ENCODE data around the gene VPREB3.
"Not testable (repeated sequence)": the region's sequence is repeated elsewhere in the genome, so short reads cannot be mapped to it uniquely, and the experiment has no call there.

The VPREB3 gene

GRCh38 chr22:23737696-23738095, 16.5 kb downstream of the VPREB3 start:
- TF ChIP-seq CTCF (IDR thresholded peaks at IDR 0.05; ENCODE audit: insufficient read depth, missing control alignments), result no peak
- DNase-seq (ENCODE audit: insufficient read length, low spot score), result no peak
- no peak for FAIRE-seq

GRCh38 chr22:23728108-23728507, 26.1 kb downstream of the VPREB3 start:
- not testable (repeated sequence) for DNase-seq (ENCODE audit: insufficient read length, low spot score); FAIRE-seq

GRCh38 chr22:23722724-23723123, 31.5 kb downstream of the VPREB3 start:
- TF ChIP-seq CTCF (IDR thresholded peaks at IDR 0.05; ENCODE audit: insufficient read depth, missing control alignments), result no peak
- no peak for FAIRE-seq
- DNase-seq (ENCODE audit: insufficient read length, low spot score), result no peak

GRCh38 chr22:23722160-23722559, 32.1 kb downstream of the VPREB3 start:
- no peak for TF ChIP-seq CTCF (IDR thresholded peaks at IDR 0.05; ENCODE audit: insufficient read depth, missing control alignments)
- no peak for FAIRE-seq
- no peak for DNase-seq (ENCODE audit: insufficient read length, low spot score)

- TF ChIP-seq CTCF (IDR thresholded peaks at IDR 0.05; ENCODE audit: insufficient read depth, missing control alignments), result no peak
- DNase-seq (ENCODE audit: insufficient read length, low spot score), result no peak
- FAIRE-seq, result no peak
These were observed 33.4 kb downstream of the VPREB3 start for GRCh38 chr22:23720855-23721254.

- FAIRE-seq (no peak), DNase-seq (ENCODE audit: insufficient read length, low spot score) (no peak)
- TF ChIP-seq CTCF (IDR thresholded peaks at IDR 0.05; ENCODE audit: insufficient read depth, missing control alignments), result no peak
These were observed 35.7 kb downstream of the VPREB3 start for GRCh38 chr22:23718371-23719165.

- FAIRE-seq (no peak), DNase-seq (ENCODE audit: insufficient read length, low spot score) (peak; percentile 95)
- TF ChIP-seq CTCF (IDR thresholded peaks at IDR 0.05; ENCODE audit: insufficient read depth, missing control alignments), result no peak
These were observed 37.1 kb downstream of the VPREB3 start for GRCh38 chr22:23716811-23717801.
